Common myeloid progenitor, CD34-positive (primary cell): ENCODE data around the gene OFD1.

Experiments
- CTCF ChIA-PET: fragments of 350-600 bp; sonication (Branson Sonifier 250); formaldehyde crosslinking; loops from one replicate; lab custom pipeline; 2021; ENCODE audit warnings: antibody characterized with exemption; lab: Charles Lee
- POLR2A ChIA-PET: fragments of 350-600 bp; sonication (Branson Sonifier 250); formaldehyde crosslinking; loops from one replicate; lab custom pipeline; 2021; ENCODE audit warnings: antibody characterized with exemption; lab: Charles Lee
- DNase-seq, 3 donors: peaks; one replicate each; pipeline versions ENCODE4 v3.0.0 to v3.0.0-alpha.2; 2013
- H3K27ac ChIP-seq, 2 experiments: 1 replicate in 1 of 2; 2 replicates in 1 of 2; pipeline ENCODE4 v1.7.0; 2013; ENCODE audit warnings: inconsistent platforms in 2 of 2, low read length in 2 of 2, mild to moderate bottlenecking in 2 of 2, low read depth in 1 of 2, moderate library complexity in 1 of 2; ENCODE audit not compliant: severe bottlenecking in 2 of 2, insufficient read depth in 1 of 2, poor library complexity in 1 of 2
- H3K27me3 ChIP-seq, 5 experiments: replicated peaks in 2 of 5; 1 replicate in 3 of 5; 2 replicates in 2 of 5; pipeline versions ENCODE4 v1.6.1 to v1.7.0; 2013; ENCODE audit warnings: low read length in 4 of 5, mild to moderate bottlenecking in 2 of 5, moderate library complexity in 2 of 5, inconsistent platforms in 1 of 5; ENCODE audit not compliant: insufficient read depth in 5 of 5, control insufficient read depth in 4 of 5
- H3K36me3 ChIP-seq, 4 experiments: 1 replicate in 2 of 4; 2 replicates in 2 of 4; pipeline versions ENCODE4 v1.6.1 to v1.7.0; 2013; ENCODE audit warnings: low read length in 3 of 4, control low read depth in 1 of 4, mild to moderate bottlenecking in 1 of 4; ENCODE audit not compliant: control insufficient read depth in 4 of 4, insufficient read depth in 4 of 4
- H3K4me1 ChIP-seq, 4 experiments: 1 replicate in 3 of 4; 2 replicates in 1 of 4; pipeline versions ENCODE4 v1.6.1 to v1.7.1; 2013; ENCODE audit warnings: low read length in 3 of 4, mild to moderate bottlenecking in 3 of 4, control low read depth in 1 of 4, inconsistent platforms in 1 of 4, moderate library complexity in 1 of 4; ENCODE audit not compliant: control insufficient read depth in 4 of 4, insufficient read depth in 4 of 4; ENCODE audit errors: control extremely low read depth in 1 of 4
- H3K4me3 ChIP-seq, 7 experiments: 1 replicate in 4 of 7; 2 replicates in 3 of 7; pipeline versions ENCODE4 v1.5.1 to v1.7.0; 2013; ENCODE audit warnings: mild to moderate bottlenecking in 7 of 7, low read length in 6 of 7, moderate library complexity in 6 of 7, inconsistent platforms in 2 of 7, low read depth in 2 of 7, control low read depth in 1 of 7; ENCODE audit not compliant: insufficient read depth in 4 of 7, control insufficient read depth in 1 of 7; ENCODE audit errors: extremely low read depth in 1 of 7
- H3K9me3 ChIP-seq, 5 experiments: 1 replicate in 4 of 5; 2 replicates in 1 of 5; pipeline versions ENCODE4 v1.6.1 to v1.7.1; 2013; ENCODE audit warnings: low read length in 4 of 5, mild to moderate bottlenecking in 2 of 5, inconsistent platforms in 1 of 5, low read depth in 1 of 5, moderate library complexity in 1 of 5; ENCODE audit not compliant: control insufficient read depth in 4 of 5, insufficient read depth in 2 of 5; ENCODE audit errors: control extremely low read depth in 1 of 5
- WGBS: methylation state at CpG from one replicate; pipeline ENCODE4 v1.1.5; 2013; ENCODE audit not compliant: insufficient coverage; 5-methylcytosine and 5-hydroxymethylcytosine counted together

The OFD1 gene

GRCh38 chrX:13702111-13702789 lies 32.3 kb upstream of the OFD1 start:
- WGBS, result 58% methylated on average over 3 of the region's 5 CpGs
- Histone ChIP-seq H3K36me3 (peaks cover 0 to 3% (median 1%) of the 10 kb centered on the region in 4 experiments), H3K4me3 (no peak overlapping the region), H3K4me1 (peaks cover 10 to 21% (median 16%) of the 10 kb centered on the region in 4 experiments), H3K27me3 (peaks cover 0 to 3% (median 0%) of the 10 kb centered on the region in 5 experiments), H3K9me3 (no peaks in the 10 kb centered on the region), H3K27ac (no peak overlapping the region)
- ChIA-PET CTCF (interaction anchor here (0.6 kb wide), 1 partner anchor 23 kb away, joined by 3 read pairs; no protein-coding TSS in a partner anchor), POLR2A (no interaction called here)
- no peak for DNase-seq

- Histone ChIP-seq H3K4me3 (no peak overlapping the region), H3K27ac (no peak overlapping the region), H3K4me1 (peaks cover 5 to 15% (median 7%) of the 10 kb centered on the region in 4 experiments), H3K36me3 (peaks cover 0 to 3% (median 1%) of the 10 kb centered on the region in 4 experiments), H3K9me3 (no peaks in the 10 kb centered on the region), H3K27me3 (peaks cover 0 to 3% (median 0%) of the 10 kb centered on the region in 5 experiments)
- ChIA-PET POLR2A (no interaction called here), CTCF (no interaction called here)
- no peak for DNase-seq
- WGBS, result 80% methylated on average over 2 of the region's 3 CpGs
These were observed 31.4 kb upstream of the OFD1 start for GRCh38 chrX:13703135-13703534.

- no peak for DNase-seq
- WGBS, result 83% methylated on average over 3 of the region's 3 CpGs
- Histone ChIP-seq H3K4me1 (peaks cover 3 to 11% (median 6%) of the 10 kb centered on the region in 4 experiments), H3K27me3 (peaks cover 0 to 3% (median 0%) of the 10 kb centered on the region in 5 experiments), H3K36me3 (peaks cover 0 to 3% (median 1%) of the 10 kb centered on the region in 4 experiments), H3K4me3 (no peak overlapping the region), H3K27ac (no peak overlapping the region), H3K9me3 (no peaks in the 10 kb centered on the region)
- POLR2A ChIA-PET, result no interaction called here
- CTCF ChIA-PET, result no interaction called here
These were observed 31.0 kb upstream of the OFD1 start for GRCh38 chrX:13703589-13703988.

DNA sequence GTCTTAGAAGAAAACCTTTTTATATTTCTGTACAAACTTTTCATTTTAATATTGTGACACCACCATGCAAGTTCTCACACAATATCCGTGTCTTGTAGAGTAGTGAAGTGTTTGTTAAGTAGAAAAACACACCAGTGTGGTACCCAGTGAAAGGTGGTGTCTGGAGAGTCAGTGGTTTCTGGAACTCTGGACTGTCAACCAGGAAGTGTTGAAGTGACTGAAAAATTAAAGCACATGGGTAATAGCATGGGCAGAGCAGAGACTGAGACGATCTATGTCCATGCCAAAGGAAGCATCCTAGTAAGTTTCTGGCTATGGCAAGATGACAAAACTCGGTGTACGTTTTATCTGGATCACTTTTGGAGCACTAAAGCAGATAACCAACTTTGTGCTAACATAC lies 23.4 kb upstream of the OFD1 start:
- WGBS, result 95% methylated on average over 4 of the region's 4 CpGs
- no peaks in the 10 kb centered on the region for H3K9me3 ChIP-seq
- no peak for DNase-seq
- ChIA-PET CTCF (interaction anchor here (0.8 to 1.0 kb wide), 2 partner anchors 11 to 28 kb away, joined by 3 read pairs; no protein-coding TSS in a partner anchor), POLR2A (no interaction called here)
- H3K4me3 ChIP-seq, result no peak overlapping the region
- H3K27ac ChIP-seq, result no peak overlapping the region
- peaks cover 2 to 18% (median 7%) of the 10 kb centered on the region in 4 experiments for H3K36me3 ChIP-seq
- H3K4me1 ChIP-seq, result no peaks in the 10 kb centered on the region
- H3K27me3 ChIP-seq, result no peaks in the 10 kb centered on the region

- ChIA-PET POLR2A (no interaction called here), CTCF (interaction anchor here (1.5 kb wide), 1 partner anchor 17 kb away, joined by 3 read pairs; no protein-coding TSS in a partner anchor)
- WGBS, result 96% methylated on average over 9 of the region's 9 CpGs
- H3K36me3 ChIP-seq, result peaks cover 6 to 39% (median 22%) of the 10 kb centered on the region in 4 experiments
- H3K9me3 ChIP-seq, result no peaks in the 10 kb centered on the region
- no peak overlapping the region for H3K4me3 ChIP-seq
- no peak for DNase-seq
- H3K4me1 ChIP-seq, result peaks cover 0 to 2% (median 0%) of the 10 kb centered on the region in 4 experiments
- H3K27me3 ChIP-seq, result no peaks in the 10 kb centered on the region
- H3K27ac ChIP-seq, result no peak overlapping the region
These were observed 18.1 kb upstream of the OFD1 start for GRCh38 chrX:13716455-13716854.

DNA sequence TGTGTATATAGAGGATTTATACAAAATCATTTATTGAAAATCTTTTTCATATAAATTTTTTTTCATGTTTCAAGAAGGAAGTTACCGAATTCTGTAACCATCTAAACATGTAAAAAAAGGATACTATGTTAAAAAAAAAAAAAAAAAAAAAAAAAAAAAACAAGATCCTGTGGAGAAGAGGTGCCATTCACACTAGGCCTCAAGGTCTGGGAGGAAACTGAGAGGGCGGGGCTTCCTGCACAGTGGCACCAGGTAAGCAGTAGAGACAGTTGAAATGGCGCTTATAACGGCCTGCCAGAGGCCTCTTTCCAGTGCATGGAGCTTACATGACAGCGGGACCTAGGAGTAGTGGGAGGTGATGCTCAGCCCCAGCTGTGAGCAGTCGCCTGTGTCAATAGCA lies 17.6 kb upstream of the OFD1 start:
- CTCF ChIA-PET, result interaction anchor here (1.5 kb wide), 1 partner anchor 17 kb away, joined by 3 read pairs; no protein-coding TSS in a partner anchor
- no peaks in the 10 kb centered on the region for H3K27me3 ChIP-seq
- no peak overlapping the region for H3K27ac ChIP-seq
- H3K36me3 ChIP-seq, result peaks cover 6 to 36% (median 20%) of the 10 kb centered on the region in 4 experiments
- peaks cover 0 to 4% (median 0%) of the 10 kb centered on the region in 4 experiments for H3K4me1 ChIP-seq
- H3K4me3 ChIP-seq, result no peak overlapping the region
- POLR2A ChIA-PET, result no interaction called here
- WGBS, result 84% methylated on average over 4 of the region's 6 CpGs
- no peak for DNase-seq
- H3K9me3 ChIP-seq, result no peaks in the 10 kb centered on the region
